Activated naive CD8-positive, alpha-beta T cell treated with anti-CD3 and anti-CD28 coated beads, Interleukin-2, amount 10 ng/mL, durations not matched to agents 7 days and 5 days (primary cell): ENCODE measurements around the gene MT1HL1. TPM values are rescaled to one million over a fixed set of nuclear protein-coding genes. Genes with fewer than 3 reads are reported as not detected.
"Not testable (repeated sequence)": the region's sequence is repeated elsewhere in the genome, so short reads cannot be mapped to it uniquely, and the experiment has no call there.

Experiments used
- ATAC-seq: fragments of 150-1000 bp; cut with Tn5 transposase; one replicate; pipeline ENCODE4 v1.10.0; 2021; ENCODE audit warnings: low read depth, moderate library complexity
- POLR2A ChIA-PET: fragments of 350-600 bp; sonication (Branson Sonifier 250); formaldehyde crosslinking; loops from one replicate; lab custom pipeline; 2021; ENCODE audit warnings: antibody characterized with exemption; lab: Charles Lee
- DNase-seq: peaks from one replicate; pipeline ENCODE4 v3.0.0; 2021
- H3K27ac Mint-ChIP-seq: one replicate; pipeline ENCODE4 v1.8.0; 2022; ENCODE audit warnings: mild to moderate bottlenecking, mixed read lengths
- H3K27me3 Mint-ChIP-seq: one replicate; pipeline ENCODE4 v1.8.0; 2022; ENCODE audit warnings: mild to moderate bottlenecking, moderate library complexity, mixed read lengths
- H3K36me3 Mint-ChIP-seq: one replicate; pipeline ENCODE4 v1.8.0; 2021; ENCODE audit warnings: mild to moderate bottlenecking, mixed read lengths
- H3K4me1 Mint-ChIP-seq: one replicate; pipeline ENCODE4 v1.8.0; 2021; ENCODE audit warnings: mixed read lengths
- H3K4me3 Mint-ChIP-seq: one replicate; pipeline ENCODE4 v1.8.0; 2022; ENCODE audit warnings: mild to moderate bottlenecking, moderate library complexity, mixed read lengths
- H3K9me3 Mint-ChIP-seq: one replicate; pipeline ENCODE4 v1.8.0; 2021; ENCODE audit warnings: mixed read lengths
- total RNA-seq, 2 experiments: library from RNA; stranded (reverse); gene quantifications; one replicate each; pipeline ENCODE4 v1.2.3, GENCODE V29; 2021

Gene MT1HL1
- total RNA-seq, 2 experiments from 2014 or later = not detected

GRCh38 chr1:236980673-236981072 lies 23.6 kb downstream of the MT1HL1 start:
- Mint-ChIP-seq H3K27ac (no peak overlapping the region), H3K4me3 (no peak overlapping the region), H3K27me3 (no peaks in the 10 kb centered on the region), H3K36me3 (no peaks in the 10 kb centered on the region), H3K9me3 (no peaks in the 10 kb centered on the region), H3K4me1 (no peaks in the 10 kb centered on the region)
- DNase-seq (no peak), ATAC-seq (no peak)
- POLR2A ChIA-PET = no interaction called here

- ATAC-seq (no peak), DNase-seq (no peak)
- no peak overlapping the region for H3K4me3 Mint-ChIP-seq
- POLR2A ChIA-PET = no interaction called here
- no peaks in the 10 kb centered on the region for H3K4me1 Mint-ChIP-seq
- no peaks in the 10 kb centered on the region for H3K9me3 Mint-ChIP-seq
- H3K27ac Mint-ChIP-seq = no peak overlapping the region
- no peaks in the 10 kb centered on the region for H3K36me3 Mint-ChIP-seq
- H3K27me3 Mint-ChIP-seq = no peaks in the 10 kb centered on the region
Observed at GRCh38 chr1:236979149-236979900, 24.9 kb downstream of the MT1HL1 start.

DNA sequence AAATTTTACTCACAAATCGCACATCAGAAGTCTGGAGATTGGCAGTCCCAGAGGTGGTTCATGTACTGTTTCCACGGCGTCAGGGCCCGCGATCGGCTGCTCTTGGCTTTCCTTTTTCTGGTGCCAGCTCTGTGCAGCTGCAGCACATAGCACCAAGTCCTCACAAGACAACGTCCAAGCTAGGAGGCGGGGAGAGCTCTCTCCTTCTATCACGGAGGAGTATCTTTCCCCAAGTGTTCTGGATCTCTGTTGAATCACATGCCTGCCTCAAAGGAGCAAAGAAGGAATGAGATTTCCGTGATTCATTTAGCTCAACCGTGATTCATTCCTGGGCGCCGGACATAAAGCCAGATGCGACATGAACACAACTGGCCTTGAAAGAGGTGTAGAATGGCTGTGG lies 25.5 kb downstream of the MT1HL1 start:
- no peak for ATAC-seq
- Mint-ChIP-seq H3K36me3 (no peaks in the 10 kb centered on the region), H3K4me3 (no peak overlapping the region), H3K27me3 (no peaks in the 10 kb centered on the region), H3K4me1 (no peaks in the 10 kb centered on the region), H3K27ac (no peak overlapping the region), H3K9me3 (no peaks in the 10 kb centered on the region)
- POLR2A ChIA-PET = no interaction called here
- no peak for DNase-seq

GRCh38 chr1:236975461-236975860 lies 28.8 kb downstream of the MT1HL1 start:
- H3K36me3 Mint-ChIP-seq = no peaks in the 10 kb centered on the region
- DNase-seq (no peak), ATAC-seq (no peak)
- H3K27ac Mint-ChIP-seq = no peak overlapping the region
- H3K4me1 Mint-ChIP-seq = no peaks in the 10 kb centered on the region
- H3K9me3 Mint-ChIP-seq = no peaks in the 10 kb centered on the region
- no peak overlapping the region for H3K4me3 Mint-ChIP-seq
- POLR2A ChIA-PET = no interaction called here
- no peaks in the 10 kb centered on the region for H3K27me3 Mint-ChIP-seq

GRCh38 chr1:236974025-236974424 lies 30.2 kb downstream of the MT1HL1 start:
- H3K36me3 Mint-ChIP-seq, H3K4me3 Mint-ChIP-seq, DNase-seq, H3K27me3 Mint-ChIP-seq, H3K27ac Mint-ChIP-seq, POLR2A ChIA-PET, H3K9me3 Mint-ChIP-seq, ATAC-seq, H3K4me1 Mint-ChIP-seq: not testable (repeated sequence)

GRCh38 chr1:236966636-236967035 lies 37.6 kb downstream of the MT1HL1 start:
- POLR2A ChIA-PET = no interaction called here
- Mint-ChIP-seq H3K36me3 (no peaks in the 10 kb centered on the region), H3K4me1 (no peaks in the 10 kb centered on the region), H3K9me3 (peaks cover 1% of the 10 kb centered on the region), H3K27me3 (peaks cover 2% of the 10 kb centered on the region), H3K27ac (no peak overlapping the region), H3K4me3 (no peak overlapping the region)
- ATAC-seq = no peak
- no peak for DNase-seq

- DNase-seq (no peak), ATAC-seq (no peak)
- POLR2A ChIA-PET = no interaction called here
- Mint-ChIP-seq H3K36me3 (no peaks in the 10 kb centered on the region), H3K27me3 (peaks cover 2% of the 10 kb centered on the region), H3K9me3 (peaks cover 2% of the 10 kb centered on the region), H3K4me3 (no peak overlapping the region), H3K27ac (no peak overlapping the region), H3K4me1 (no peaks in the 10 kb centered on the region)
Observed at GRCh38 chr1:236963920-236964319, 40.3 kb downstream of the MT1HL1 start.

- POLR2A ChIA-PET = no interaction called here
- H3K9me3 Mint-ChIP-seq = peaks cover 2% of the 10 kb centered on the region
- no peaks in the 10 kb centered on the region for H3K36me3 Mint-ChIP-seq
- no peaks in the 10 kb centered on the region for H3K4me1 Mint-ChIP-seq
- peaks cover 2% of the 10 kb centered on the region for H3K27me3 Mint-ChIP-seq
- H3K4me3 Mint-ChIP-seq = no peak overlapping the region
- no peak overlapping the region for H3K27ac Mint-ChIP-seq
- ATAC-seq = no peak
- no peak for DNase-seq
Observed at GRCh38 chr1:236959112-236959511, 45.1 kb downstream of the MT1HL1 start.

GRCh38 chr1:236957235-236957634 lies 47.0 kb downstream of the MT1HL1 start:
- Mint-ChIP-seq H3K36me3 (no peaks in the 10 kb centered on the region), H3K9me3 (peaks cover 2% of the 10 kb centered on the region), H3K27me3 (no peaks in the 10 kb centered on the region), H3K27ac (no peak overlapping the region), H3K4me3 (no peak overlapping the region), H3K4me1 (no peaks in the 10 kb centered on the region)
- DNase-seq (no peak), ATAC-seq (no peak)
- POLR2A ChIA-PET = no interaction called here

Other genes starting within 250 kb of the MT1HL1 start
- 10 to 100 TPM; 61.0 to 62.7 TPM for gene MTR, start 209.1 kb downstream of the MT1HL1 start, total RNA-seq
- not detected for gene RYR2, start 37.7 kb upstream of the MT1HL1 start, total RNA-seq